Esophagus mucosa (tissue), 1 donor: ENCODE data around the gene HPDL. TPM values are rescaled to one million over a fixed set of nuclear protein-coding genes. Genes with fewer than 3 reads are reported as not detected.

Experiments used
- ATAC-seq: fragments of 200-7000 bp; cut with Tn5 transposase; one replicate; pipeline ENCODE4 v1.9.1; 2020
- total RNA-seq: library from RNA; stranded (reverse); gene quantifications from one replicate; pipeline ENCODE4 v1.2.4, GENCODE V29; 2023
- donor health status: DM: yes; HTN: yes; CAD: no.

HPDL gene
- total RNA-seq, 1 donor from 2014 or later, result 1.6 TPM

GRCh38 chr1:45325851-45326506 lies 716 bp upstream of the HPDL start:
- ATAC-seq, result no peak

- no peak for ATAC-seq
Measured at GRCh38 chr1:45327644-45328515, 1.2 kb downstream of the HPDL start.

GRCh38 chr1:45328680-45329079 lies 2.0 kb downstream of the HPDL start:
- ATAC-seq, result no peak

GRCh38 chr1:45329445-45329844 lies 2.8 kb downstream of the HPDL start:
- ATAC-seq, result peak; percentile 87

GRCh38 chr1:45331436-45332345 lies 5.0 kb downstream of the HPDL start:
- no peak for ATAC-seq

- no peak for ATAC-seq
Measured at GRCh38 chr1:45332346-45332720, 5.6 kb downstream of the HPDL start.

GRCh38 chr1:45334308-45335245 lies 7.9 kb downstream of the HPDL start:
- ATAC-seq, result no peak

GRCh38 chr1:45335855-45336324 lies 9.2 kb downstream of the HPDL start:
- no peak for ATAC-seq

GRCh38 chr1:45337630-45338325 lies 11.1 kb downstream of the HPDL start:
- no peak for ATAC-seq

- peak; percentile 89 for ATAC-seq
Measured at GRCh38 chr1:45339789-45340558, 13.3 kb downstream of the HPDL start, which contains the start of the genes MUTYH and TOE1. MUTYH (minus strand) TSS chr1:45340440; CDS start chr1:45334505, 5,935 bp downstream. TOE1 (plus strand) TSS chr1:45340170; CDS start chr1:45340253, 83 bp downstream.

- no peak for ATAC-seq
Measured at GRCh38 chr1:45340816-45341466, 14.2 kb downstream of the HPDL start.

- ATAC-seq, result no peak
Measured at GRCh38 chr1:45344499-45344898, 17.8 kb downstream of the HPDL start.

GRCh38 chr1:45345014-45345413 lies 18.3 kb downstream of the HPDL start:
- no peak for ATAC-seq

- no peak for ATAC-seq
Measured at GRCh38 chr1:45346473-45346872, 19.8 kb downstream of the HPDL start.

- ATAC-seq, result no peak
Measured at GRCh38 chr1:45348020-45348419, 21.3 kb downstream of the HPDL start.

GRCh38 chr1:45348609-45348965 lies 21.9 kb downstream of the HPDL start:
- peak; percentile 36 for ATAC-seq

- peak; percentile 69 for ATAC-seq
Measured at GRCh38 chr1:45348966-45349677, 22.4 kb downstream of the HPDL start.

GRCh38 chr1:45351508-45351907 lies 24.8 kb downstream of the HPDL start:
- ATAC-seq, result no peak

- no peak for ATAC-seq
Measured at GRCh38 chr1:45353685-45354084, 27.0 kb downstream of the HPDL start.
